Measurements from ENCODE around the gene DGKD.

DNA sequence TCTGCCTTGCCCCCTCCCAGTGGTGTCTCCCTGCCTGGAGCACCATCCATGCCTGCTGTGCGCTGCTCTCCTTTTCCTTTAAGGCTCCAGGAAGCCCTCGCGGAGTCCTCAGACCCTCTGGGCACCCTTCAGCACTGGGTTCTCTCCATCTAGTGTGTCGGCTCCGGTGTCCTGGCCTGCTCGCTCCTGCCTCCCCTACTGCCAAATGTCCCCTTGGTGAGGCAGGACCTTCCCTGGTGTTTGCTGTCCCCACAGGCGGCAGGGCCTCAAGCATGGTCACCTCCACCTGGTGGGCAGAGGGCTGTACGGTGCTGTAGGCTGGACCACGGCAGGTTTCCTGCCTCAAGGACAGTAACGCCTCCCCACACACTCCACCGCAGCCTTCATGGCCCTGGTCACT is 90.2 kb downstream of the DGKD start:
- TF ChIP-seq CTCF (IDR thresholded peaks at IDR 0.05) (no peak), POLR2A (IDR thresholded peaks at IDR 0.05) (no peak)

All from prostate gland (tissue), 2 donors.